SK-N-SH treated with all-trans-retinoic acid at 6 μM for 48 hours (cell line): ENCODE results near the gene TBCA.

Experiments used
- ATAC-seq: fragments of 200-7000 bp; cut with Tn5 transposase; 3 replicates; pipeline ENCODE4 v1.9.1; 2020; ENCODE audit warnings: mild to moderate bottlenecking, moderate library complexity
- ARNTL ChIP-seq: fragments of 450-650 bp; formaldehyde crosslinking; IDR thresholded peaks from 2 replicates; pipeline ENCODE4 v1.5.0; 2020; ENCODE audit warnings: low read depth, mild to moderate bottlenecking, moderate library complexity, borderline replicate concordance
- BACH2 ChIP-seq: fragments of 250-450 bp; sonication (Bioruptor Pico); IDR thresholded peaks from 2 replicates; pipeline ENCODE4 v1.9.0; 2021; ENCODE audit warnings: mild to moderate bottlenecking, borderline replicate concordance
- CSDC2 ChIP-seq: fragments of 250-450 bp; sonication (Bioruptor Pico); IDR thresholded peaks from 2 replicates; pipeline ENCODE4 v1.5.0; 2020; ENCODE audit warnings: mild to moderate bottlenecking, moderate library complexity
- ESRRG ChIP-seq: fragments of 250-450 bp; sonication (Bioruptor Pico); IDR thresholded peaks from 2 replicates; pipeline ENCODE4 v1.6.1; 2021; ENCODE audit warnings: mild to moderate bottlenecking
- GLIS3 ChIP-seq: fragments of 250-450 bp; sonication (Bioruptor Pico); IDR thresholded peaks from 2 replicates; pipeline ENCODE4 v1.5.0; 2020; ENCODE audit warnings: mild to moderate bottlenecking, moderate library complexity
- POU6F1 ChIP-seq: fragments of 250-450 bp; sonication (Bioruptor Pico); IDR thresholded peaks from 2 replicates; pipeline ENCODE4 v1.8.0; 2021; ENCODE audit warnings: low read depth, mild to moderate bottlenecking, moderate library complexity, borderline replicate concordance
- PPARA ChIP-seq: fragments of 250-450 bp; sonication (Bioruptor Pico); IDR thresholded peaks from 2 replicates; pipeline ENCODE4 v1.5.0; 2020; ENCODE audit warnings: mild to moderate bottlenecking, borderline replicate concordance
- RARB ChIP-seq: fragments of 250-450 bp; sonication (Bioruptor Pico); IDR thresholded peaks from 2 replicates; pipeline ENCODE4 v1.8.0; 2021; ENCODE audit warnings: mild to moderate bottlenecking, moderate library complexity
- SNAI2 ChIP-seq: fragments of 250-450 bp; sonication (Bioruptor Pico); IDR thresholded peaks from 2 replicates; pipeline ENCODE4 v1.5.0; 2020; ENCODE audit warnings: mild to moderate bottlenecking, moderate library complexity
- TCF4 ChIP-seq: fragments of 250-450 bp; sonication (Bioruptor Pico); IDR thresholded peaks from 2 replicates; pipeline ENCODE4 v1.8.0; 2021; ENCODE audit warnings: mild to moderate bottlenecking, moderate library complexity, borderline replicate concordance
- TOX ChIP-seq: fragments of 250-450 bp; sonication (Bioruptor Pico); IDR thresholded peaks from 2 replicates; pipeline ENCODE4 v1.8.0; 2021; ENCODE audit warnings: mild to moderate bottlenecking, moderate library complexity, borderline replicate concordance
- ZC3H10 ChIP-seq: fragments of 250-450 bp; sonication (Bioruptor Pico); IDR thresholded peaks from 2 replicates; pipeline ENCODE4 v1.5.1; 2021; ENCODE audit warnings: mild to moderate bottlenecking, moderate library complexity
- ZFP30 ChIP-seq: fragments of 450-650 bp; formaldehyde crosslinking; IDR thresholded peaks from 2 replicates; pipeline ENCODE4 v1.5.0; 2022; ENCODE audit warnings: mild to moderate bottlenecking, moderate library complexity
- ZNF565 ChIP-seq: fragments of 450-650 bp; formaldehyde crosslinking; conservative IDR thresholded peaks from 2 replicates; pipeline ENCODE4 v1.5.0; 2020; ENCODE audit warnings: low read depth, mild to moderate bottlenecking, moderate library complexity
- ZNF70 ChIP-seq: fragments of 450-650 bp; formaldehyde crosslinking; IDR thresholded peaks from 2 replicates; pipeline ENCODE4 v1.5.0; 2020; ENCODE audit warnings: mild to moderate bottlenecking, moderate library complexity
- ZNF8 ChIP-seq: fragments of 450-650 bp; formaldehyde crosslinking; IDR thresholded peaks from 2 replicates; pipeline ENCODE4 v1.5.0; 2020; ENCODE audit warnings: mild to moderate bottlenecking, moderate library complexity
- TF ChIP-seq, protein P1 (sequence below): fragments of 250-450 bp; sonication (Bioruptor Pico); IDR thresholded peaks from 2 replicates; pipeline ENCODE4 v1.5.1; 2020; ENCODE audit warnings: low read depth, mild to moderate bottlenecking, moderate library complexity
- TF ChIP-seq, protein P2 (sequence below): fragments of 250-450 bp; sonication (Bioruptor Pico); IDR thresholded peaks from 2 replicates; pipeline ENCODE4 v1.5.0; 2020; ENCODE audit warnings: mild to moderate bottlenecking, moderate library complexity
- TF ChIP-seq, protein P3 (sequence below): fragments of 250-450 bp; sonication (Bioruptor Pico); IDR thresholded peaks from 2 replicates; pipeline ENCODE4 v1.5.1; 2021; ENCODE audit warnings: mild to moderate bottlenecking, moderate library complexity
- TF ChIP-seq, protein P4 (sequence below): fragments of 250-450 bp; sonication (Bioruptor Pico); IDR thresholded peaks from 2 replicates; pipeline ENCODE4 v1.8.0; 2020; ENCODE audit warnings: mild to moderate bottlenecking, moderate library complexity, borderline replicate concordance

Gene TBCA

GRCh38 chr5:77725616-77726015, 50.5 kb downstream of the TBCA start:
- TF ChIP-seq, protein P1, sequence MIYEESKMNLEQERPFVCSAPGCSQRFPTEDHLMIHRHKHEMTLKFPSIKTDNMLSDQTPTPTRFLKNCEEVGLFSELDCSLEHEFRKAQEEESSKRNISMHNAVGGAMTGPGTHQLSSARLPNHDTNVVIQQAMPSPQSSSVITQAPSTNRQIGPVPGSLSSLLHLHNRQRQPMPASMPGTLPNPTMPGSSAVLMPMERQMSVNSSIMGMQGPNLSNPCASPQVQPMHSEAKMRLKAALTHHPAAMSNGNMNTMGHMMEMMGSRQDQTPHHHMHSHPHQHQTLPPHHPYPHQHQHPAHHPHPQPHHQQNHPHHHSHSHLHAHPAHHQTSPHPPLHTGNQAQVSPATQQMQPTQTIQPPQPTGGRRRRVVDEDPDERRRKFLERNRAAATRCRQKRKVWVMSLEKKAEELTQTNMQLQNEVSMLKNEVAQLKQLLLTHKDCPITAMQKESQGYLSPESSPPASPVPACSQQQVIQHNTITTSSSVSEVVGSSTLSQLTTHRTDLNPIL (CRISPR knock-in tag) = no peak
- TF ChIP-seq RARB (CRISPR knock-in tag) = no peak
- no peak for TF ChIP-seq GLIS3 (CRISPR knock-in tag)
- ATAC-seq = no peak

DNA sequence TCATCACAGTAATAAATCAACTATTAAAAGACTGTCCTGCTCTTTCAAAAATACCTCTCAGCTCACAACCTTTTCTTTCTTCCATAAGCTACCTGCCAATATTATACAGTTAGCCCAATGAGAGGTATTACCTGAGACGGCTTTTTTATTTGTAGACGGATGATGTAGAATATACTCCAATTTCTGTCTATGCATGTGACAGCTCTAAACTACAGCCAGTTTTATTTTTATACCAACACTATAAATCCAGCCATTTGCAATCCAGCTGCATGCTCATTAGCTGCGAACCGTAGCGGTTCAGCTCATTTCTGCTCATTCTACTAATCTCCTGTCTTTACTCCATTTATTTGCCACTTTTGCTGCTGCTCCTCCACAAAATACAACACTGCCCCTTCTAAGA, 51.2 kb downstream of the TBCA start:
- TF ChIP-seq ZFP30 (CRISPR knock-in tag) (no peak), ZNF70 (no peak), ZNF565 (CRISPR knock-in tag) (no peak), TCF4 (CRISPR knock-in tag) (no peak), BACH2 (CRISPR knock-in tag) (no peak), CSDC2 (CRISPR knock-in tag) (no peak), SNAI2 (CRISPR knock-in tag) (no peak), ZNF8 (CRISPR knock-in tag) (no peak), TOX (CRISPR knock-in tag) (no peak), PPARA (CRISPR knock-in tag) (no peak), RARB (CRISPR knock-in tag) (no peak), ESRRG (CRISPR knock-in tag) (no peak), ZC3H10 (CRISPR knock-in tag) (no peak), ARNTL (CRISPR knock-in tag) (no peak), POU6F1 (CRISPR knock-in tag) (no peak)
- TF ChIP-seq, protein P2, sequence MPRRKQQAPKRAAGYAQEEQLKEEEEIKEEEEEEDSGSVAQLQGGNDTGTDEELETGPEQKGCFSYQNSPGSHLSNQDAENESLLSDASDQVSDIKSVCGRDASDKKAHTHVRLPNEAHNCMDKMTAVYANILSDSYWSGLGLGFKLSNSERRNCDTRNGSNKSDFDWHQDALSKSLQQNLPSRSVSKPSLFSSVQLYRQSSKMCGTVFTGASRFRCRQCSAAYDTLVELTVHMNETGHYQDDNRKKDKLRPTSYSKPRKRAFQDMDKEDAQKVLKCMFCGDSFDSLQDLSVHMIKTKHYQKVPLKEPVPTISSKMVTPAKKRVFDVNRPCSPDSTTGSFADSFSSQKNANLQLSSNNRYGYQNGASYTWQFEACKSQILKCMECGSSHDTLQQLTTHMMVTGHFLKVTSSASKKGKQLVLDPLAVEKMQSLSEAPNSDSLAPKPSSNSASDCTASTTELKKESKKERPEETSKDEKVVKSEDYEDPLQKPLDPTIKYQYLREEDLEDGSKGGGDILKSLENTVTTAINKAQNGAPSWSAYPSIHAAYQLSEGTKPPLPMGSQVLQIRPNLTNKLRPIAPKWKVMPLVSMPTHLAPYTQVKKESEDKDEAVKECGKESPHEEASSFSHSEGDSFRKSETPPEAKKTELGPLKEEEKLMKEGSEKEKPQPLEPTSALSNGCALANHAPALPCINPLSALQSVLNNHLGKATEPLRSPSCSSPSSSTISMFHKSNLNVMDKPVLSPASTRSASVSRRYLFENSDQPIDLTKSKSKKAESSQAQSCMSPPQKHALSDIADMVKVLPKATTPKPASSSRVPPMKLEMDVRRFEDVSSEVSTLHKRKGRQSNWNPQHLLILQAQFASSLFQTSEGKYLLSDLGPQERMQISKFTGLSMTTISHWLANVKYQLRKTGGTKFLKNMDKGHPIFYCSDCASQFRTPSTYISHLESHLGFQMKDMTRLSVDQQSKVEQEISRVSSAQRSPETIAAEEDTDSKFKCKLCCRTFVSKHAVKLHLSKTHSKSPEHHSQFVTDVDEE (CRISPR knock-in tag) = no peak
- TF ChIP-seq, protein P3, sequence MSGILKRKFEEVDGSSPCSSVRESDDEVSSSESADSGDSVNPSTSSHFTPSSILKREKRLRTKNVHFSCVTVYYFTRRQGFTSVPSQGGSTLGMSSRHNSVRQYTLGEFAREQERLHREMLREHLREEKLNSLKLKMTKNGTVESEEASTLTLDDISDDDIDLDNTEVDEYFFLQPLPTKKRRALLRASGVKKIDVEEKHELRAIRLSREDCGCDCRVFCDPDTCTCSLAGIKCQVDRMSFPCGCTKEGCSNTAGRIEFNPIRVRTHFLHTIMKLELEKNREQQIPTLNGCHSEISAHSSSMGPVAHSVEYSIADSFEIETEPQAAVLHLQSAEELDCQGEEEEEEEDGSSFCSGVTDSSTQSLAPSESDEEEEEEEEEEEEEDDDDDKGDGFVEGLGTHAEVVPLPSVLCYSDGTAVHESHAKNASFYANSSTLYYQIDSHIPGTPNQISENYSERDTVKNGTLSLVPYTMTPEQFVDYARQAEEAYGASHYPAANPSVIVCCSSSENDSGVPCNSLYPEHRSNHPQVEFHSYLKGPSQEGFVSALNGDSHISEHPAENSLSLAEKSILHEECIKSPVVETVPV (CRISPR knock-in tag) = no peak
- TF ChIP-seq, protein P4, sequence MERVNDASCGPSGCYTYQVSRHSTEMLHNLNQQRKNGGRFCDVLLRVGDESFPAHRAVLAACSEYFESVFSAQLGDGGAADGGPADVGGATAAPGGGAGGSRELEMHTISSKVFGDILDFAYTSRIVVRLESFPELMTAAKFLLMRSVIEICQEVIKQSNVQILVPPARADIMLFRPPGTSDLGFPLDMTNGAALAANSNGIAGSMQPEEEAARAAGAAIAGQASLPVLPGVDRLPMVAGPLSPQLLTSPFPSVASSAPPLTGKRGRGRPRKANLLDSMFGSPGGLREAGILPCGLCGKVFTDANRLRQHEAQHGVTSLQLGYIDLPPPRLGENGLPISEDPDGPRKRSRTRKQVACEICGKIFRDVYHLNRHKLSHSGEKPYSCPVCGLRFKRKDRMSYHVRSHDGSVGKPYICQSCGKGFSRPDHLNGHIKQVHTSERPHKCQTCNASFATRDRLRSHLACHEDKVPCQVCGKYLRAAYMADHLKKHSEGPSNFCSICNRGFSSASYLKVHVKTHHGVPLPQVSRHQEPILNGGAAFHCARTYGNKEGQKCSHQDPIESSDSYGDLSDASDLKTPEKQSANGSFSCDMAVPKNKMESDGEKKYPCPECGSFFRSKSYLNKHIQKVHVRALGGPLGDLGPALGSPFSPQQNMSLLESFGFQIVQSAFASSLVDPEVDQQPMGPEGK (CRISPR knock-in tag) = no peak
- TF ChIP-seq, protein P1 (CRISPR knock-in tag) = no peak
- no peak for ATAC-seq
